ENCODE results near the gene POLR2J.
"Not testable (repeated sequence)": the region's sequence is repeated elsewhere in the genome, so short reads cannot be mapped to it uniquely, and the experiment has no call there.

The POLR2J gene

GRCh38 chr7:102454932-102455331, 23.8 kb downstream of the POLR2J start:
- not testable (repeated sequence) for H3K9me3 ChIP-seq (ENCODE audit: control insufficient read depth, low read length); H3K36me3 ChIP-seq (ENCODE audit: control insufficient read depth, insufficient read depth, low read length); H3K9ac ChIP-seq (ENCODE audit: low read length); H3K4me1 ChIP-seq (ENCODE audit: control insufficient read depth, insufficient read depth, low read length); H3K27me3 ChIP-seq (ENCODE audit: control insufficient read depth, insufficient read depth, low read length); H3K4me3 ChIP-seq (ENCODE audit: low read length)

- no peak overlapping the region for H3K4me3 ChIP-seq (ENCODE audit: low read length)
- H3K27me3 ChIP-seq (ENCODE audit: control insufficient read depth, insufficient read depth, low read length): no peaks in the 10 kb centered on the region
- H3K36me3 ChIP-seq (ENCODE audit: control insufficient read depth, insufficient read depth, low read length): no peaks in the 10 kb centered on the region
- H3K9me3 ChIP-seq (ENCODE audit: control insufficient read depth, low read length): no peaks in the 10 kb centered on the region
- no peak overlapping the region for H3K9ac ChIP-seq (ENCODE audit: low read length)
- no peaks in the 10 kb centered on the region for H3K4me1 ChIP-seq (ENCODE audit: control insufficient read depth, insufficient read depth, low read length)
Observed at GRCh38 chr7:102454468-102454867, 24.3 kb downstream of the POLR2J start.

GRCh38 chr7:102453319-102453718, 25.4 kb downstream of the POLR2J start:
- Histone ChIP-seq H3K4me1 (ENCODE audit: control insufficient read depth, insufficient read depth, low read length) (no peaks in the 10 kb centered on the region), H3K36me3 (ENCODE audit: control insufficient read depth, insufficient read depth, low read length) (no peaks in the 10 kb centered on the region), H3K4me3 (ENCODE audit: low read length) (no peak overlapping the region)

GRCh38 chr7:102452451-102452850, 26.3 kb downstream of the POLR2J start:
- Histone ChIP-seq H3K27me3 (ENCODE audit: control insufficient read depth, insufficient read depth, low read length) (no peaks in the 10 kb centered on the region), H3K4me1 (ENCODE audit: control insufficient read depth, insufficient read depth, low read length) (no peaks in the 10 kb centered on the region), H3K36me3 (ENCODE audit: control insufficient read depth, insufficient read depth, low read length) (no peaks in the 10 kb centered on the region), H3K9me3 (ENCODE audit: control insufficient read depth, low read length) (no peaks in the 10 kb centered on the region), H3K4me3 (ENCODE audit: low read length) (no peak overlapping the region), H3K9ac (ENCODE audit: low read length) (no peak overlapping the region)

More at GRCh38 chr7:102453319-102453718, 25.4 kb downstream of the POLR2J start:
- H3K27me3 ChIP-seq (ENCODE audit: control insufficient read depth, insufficient read depth, low read length): no peaks in the 10 kb centered on the region
- no peak overlapping the region for H3K9ac ChIP-seq (ENCODE audit: low read length)
- H3K9me3 ChIP-seq (ENCODE audit: control insufficient read depth, low read length): no peaks in the 10 kb centered on the region

- Histone ChIP-seq H3K4me1 (ENCODE audit: control insufficient read depth, insufficient read depth, low read length) (no peaks in the 10 kb centered on the region), H3K9me3 (ENCODE audit: control insufficient read depth, low read length) (no peaks in the 10 kb centered on the region), H3K9ac (ENCODE audit: low read length) (no peak overlapping the region), H3K36me3 (ENCODE audit: control insufficient read depth, insufficient read depth, low read length) (no peaks in the 10 kb centered on the region), H3K27me3 (ENCODE audit: control insufficient read depth, insufficient read depth, low read length) (no peaks in the 10 kb centered on the region), H3K4me3 (ENCODE audit: low read length) (no peak overlapping the region)
Observed at GRCh38 chr7:102451371-102452054, 27.2 kb downstream of the POLR2J start.

DNA sequence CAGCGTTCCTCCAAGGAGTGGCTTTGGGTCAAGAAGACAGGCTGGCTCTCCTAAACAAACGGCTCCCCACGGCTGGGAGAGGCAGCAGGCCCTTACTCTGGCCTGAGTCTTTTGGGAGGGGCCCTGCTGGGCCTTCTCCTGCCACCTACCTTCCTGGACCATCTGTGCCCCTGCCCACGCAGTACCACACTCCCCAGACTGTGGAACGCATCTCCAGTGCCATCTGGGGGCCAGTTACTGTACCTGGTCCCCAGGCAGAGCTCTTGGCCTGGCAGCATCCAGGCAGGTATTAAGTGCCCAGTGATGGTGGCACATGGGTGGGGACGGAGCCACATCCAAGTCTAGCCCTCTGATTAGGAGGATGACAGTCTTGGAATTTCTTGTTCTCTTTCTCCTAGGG, 28.5 kb downstream of the POLR2J start:
- Histone ChIP-seq H3K4me1 (ENCODE audit: control insufficient read depth, insufficient read depth, low read length) (no peaks in the 10 kb centered on the region), H3K9me3 (ENCODE audit: control insufficient read depth, low read length) (no peaks in the 10 kb centered on the region), H3K27me3 (ENCODE audit: control insufficient read depth, insufficient read depth, low read length) (no peaks in the 10 kb centered on the region), H3K36me3 (ENCODE audit: control insufficient read depth, insufficient read depth, low read length) (no peaks in the 10 kb centered on the region), H3K4me3 (ENCODE audit: low read length) (no peak overlapping the region), H3K9ac (ENCODE audit: low read length) (no peak overlapping the region)

- no peaks in the 10 kb centered on the region for H3K27me3 ChIP-seq (ENCODE audit: control insufficient read depth, insufficient read depth, low read length)
- H3K9ac ChIP-seq (ENCODE audit: low read length): no peak overlapping the region
- H3K4me1 ChIP-seq (ENCODE audit: control insufficient read depth, insufficient read depth, low read length): no peaks in the 10 kb centered on the region
- no peaks in the 10 kb centered on the region for H3K9me3 ChIP-seq (ENCODE audit: control insufficient read depth, low read length)
- no peaks in the 10 kb centered on the region for H3K36me3 ChIP-seq (ENCODE audit: control insufficient read depth, insufficient read depth, low read length)
- H3K4me3 ChIP-seq (ENCODE audit: low read length): no peak overlapping the region
Observed at GRCh38 chr7:102449136-102449535, 29.6 kb downstream of the POLR2J start.

GRCh38 chr7:102447311-102447710, 31.4 kb downstream of the POLR2J start:
- H3K9ac ChIP-seq (ENCODE audit: low read length): no peak overlapping the region
- no peaks in the 10 kb centered on the region for H3K36me3 ChIP-seq (ENCODE audit: control insufficient read depth, insufficient read depth, low read length)
- H3K27me3 ChIP-seq (ENCODE audit: control insufficient read depth, insufficient read depth, low read length): no peaks in the 10 kb centered on the region
- no peaks in the 10 kb centered on the region for H3K9me3 ChIP-seq (ENCODE audit: control insufficient read depth, low read length)
- no peak overlapping the region for H3K4me3 ChIP-seq (ENCODE audit: low read length)
- no peaks in the 10 kb centered on the region for H3K4me1 ChIP-seq (ENCODE audit: control insufficient read depth, insufficient read depth, low read length)

DNA sequence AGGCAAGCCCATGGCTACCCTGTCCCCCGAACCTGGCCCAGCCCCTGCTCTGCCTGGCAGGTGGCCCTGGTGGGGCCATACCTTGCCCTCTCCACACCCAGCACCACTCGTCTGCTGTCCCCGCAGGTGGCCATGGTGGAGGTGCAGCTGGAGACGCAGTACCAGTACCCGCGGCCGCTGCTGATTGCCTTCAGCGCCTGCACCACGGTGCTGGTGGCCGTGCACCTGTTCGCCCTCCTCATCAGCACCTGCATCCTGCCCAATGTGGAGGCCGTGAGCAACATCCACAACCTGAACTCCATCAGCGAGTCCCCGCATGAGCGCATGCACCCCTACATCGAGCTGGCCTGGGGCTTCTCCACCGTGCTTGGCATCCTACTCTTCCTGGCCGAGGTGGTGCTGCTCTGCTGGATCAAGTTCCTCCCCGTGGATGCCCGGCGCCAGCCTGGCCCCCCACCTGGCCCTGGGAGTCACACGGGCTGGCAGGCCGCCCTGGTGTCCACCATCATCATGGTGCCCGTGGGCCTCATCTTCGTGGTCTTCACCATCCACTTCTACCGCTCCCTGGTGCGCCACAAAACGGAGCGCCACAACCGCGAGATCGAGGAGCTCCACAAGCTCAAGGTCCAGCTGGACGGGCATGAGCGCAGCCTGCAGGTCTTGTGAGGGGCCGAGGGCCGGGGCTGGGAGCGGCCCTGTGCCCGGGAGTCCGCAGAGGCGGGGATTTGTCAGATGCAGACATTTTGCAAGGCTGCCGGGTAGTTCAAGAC, 32.1 kb downstream of the POLR2J start:
- no peaks in the 10 kb centered on the region for H3K36me3 ChIP-seq (ENCODE audit: control insufficient read depth, insufficient read depth, low read length)
- H3K27me3 ChIP-seq (ENCODE audit: control insufficient read depth, insufficient read depth, low read length): no peaks in the 10 kb centered on the region
- H3K9me3 ChIP-seq (ENCODE audit: control insufficient read depth, low read length): no peaks in the 10 kb centered on the region
- H3K4me1 ChIP-seq (ENCODE audit: control insufficient read depth, insufficient read depth, low read length): no peaks in the 10 kb centered on the region
- H3K4me3 ChIP-seq (ENCODE audit: low read length): no peak overlapping the region
- no peak overlapping the region for H3K9ac ChIP-seq (ENCODE audit: low read length)

DNA sequence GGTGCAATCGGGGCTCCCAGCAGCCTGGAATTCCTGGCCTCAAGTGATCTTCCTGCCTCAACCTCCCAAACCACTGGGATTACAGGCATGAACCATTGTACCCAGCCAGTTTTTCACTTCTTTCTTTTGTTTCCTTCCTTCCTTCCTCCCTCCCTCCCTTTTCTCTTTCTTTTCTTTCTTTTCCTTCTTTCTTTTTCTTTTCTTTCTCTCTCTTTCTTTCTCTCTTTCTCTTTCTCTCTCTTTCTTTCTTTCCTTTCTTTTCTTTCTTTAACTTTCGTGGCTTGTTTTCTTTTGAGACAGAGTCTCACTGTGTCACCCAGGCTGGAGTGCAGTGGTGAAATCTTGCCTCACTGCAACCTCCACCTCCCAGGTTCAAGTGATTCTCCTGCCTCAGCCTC, 33.0 kb downstream of the POLR2J start:
- H3K9me3 ChIP-seq (ENCODE audit: control insufficient read depth, low read length): no peaks in the 10 kb centered on the region
- no peaks in the 10 kb centered on the region for H3K27me3 ChIP-seq (ENCODE audit: control insufficient read depth, insufficient read depth, low read length)
- H3K9ac ChIP-seq (ENCODE audit: low read length): no peak overlapping the region
- no peaks in the 10 kb centered on the region for H3K4me1 ChIP-seq (ENCODE audit: control insufficient read depth, insufficient read depth, low read length)
- no peak overlapping the region for H3K4me3 ChIP-seq (ENCODE audit: low read length)
- no peaks in the 10 kb centered on the region for H3K36me3 ChIP-seq (ENCODE audit: control insufficient read depth, insufficient read depth, low read length)

- Histone ChIP-seq H3K4me3 (ENCODE audit: low read length) (no peak overlapping the region), H3K9ac (ENCODE audit: low read length) (no peak overlapping the region), H3K36me3 (ENCODE audit: control insufficient read depth, insufficient read depth, low read length) (no peaks in the 10 kb centered on the region), H3K4me1 (ENCODE audit: control insufficient read depth, insufficient read depth, low read length) (no peaks in the 10 kb centered on the region), H3K9me3 (ENCODE audit: control insufficient read depth, low read length) (no peaks in the 10 kb centered on the region), H3K27me3 (ENCODE audit: control insufficient read depth, insufficient read depth, low read length) (no peaks in the 10 kb centered on the region)
Observed at GRCh38 chr7:102444961-102445673, 33.6 kb downstream of the POLR2J start.

All from mucosa of stomach (tissue), 1 donor.